ENCODE measurements around the gene DLX1.

DLX1 gene

DNA sequence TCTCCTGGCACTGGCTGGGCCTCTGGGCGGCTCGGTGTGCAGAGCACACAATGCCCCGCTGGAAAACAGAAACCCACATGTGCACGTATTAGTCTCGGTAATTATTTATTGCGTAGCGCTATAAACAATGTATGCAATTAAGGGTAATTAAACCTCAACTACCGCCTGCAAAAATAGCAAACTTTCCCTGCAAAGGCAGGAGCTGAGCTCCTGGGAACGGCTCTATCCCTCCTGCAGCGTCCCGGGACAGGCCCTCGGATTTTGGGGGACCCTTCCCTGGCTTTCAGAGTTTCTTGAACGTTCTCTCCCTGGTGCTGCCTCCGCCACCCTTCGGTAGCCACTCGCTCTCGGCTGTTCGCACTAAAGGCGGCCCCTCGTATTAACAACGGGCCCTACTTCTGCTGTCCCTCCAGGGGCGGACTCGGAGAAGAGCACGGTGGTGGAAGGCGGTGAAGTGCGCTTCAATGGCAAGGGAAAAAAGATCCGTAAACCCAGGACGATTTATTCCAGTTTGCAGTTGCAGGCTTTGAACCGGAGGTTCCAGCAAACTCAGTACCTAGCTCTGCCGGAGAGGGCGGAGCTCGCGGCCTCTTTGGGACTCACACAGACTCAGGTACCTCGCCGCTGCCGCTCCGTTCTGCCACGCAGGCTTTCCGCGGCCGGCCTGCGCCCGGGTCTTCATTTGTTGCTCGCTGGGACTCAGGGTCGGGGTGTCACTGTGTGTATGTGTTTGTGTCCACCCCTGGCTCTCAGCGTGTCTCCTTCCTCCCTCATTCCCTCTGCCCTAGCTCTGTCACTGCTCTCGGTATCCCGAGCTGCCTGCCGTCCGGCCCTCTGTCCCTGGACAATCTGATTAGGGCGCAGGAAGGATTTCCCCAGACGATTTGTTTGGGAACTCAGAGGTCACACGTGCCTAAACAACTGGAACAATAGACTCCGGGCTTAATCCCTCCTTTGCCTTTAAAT lies 1.2 kb downstream of the DLX1 start:
- peak in 1 of 2 donors; percentile 45 for DNase-seq (ENCODE audit: low read depth in 1 of 2, low spot score in 1 of 2)

DNA sequence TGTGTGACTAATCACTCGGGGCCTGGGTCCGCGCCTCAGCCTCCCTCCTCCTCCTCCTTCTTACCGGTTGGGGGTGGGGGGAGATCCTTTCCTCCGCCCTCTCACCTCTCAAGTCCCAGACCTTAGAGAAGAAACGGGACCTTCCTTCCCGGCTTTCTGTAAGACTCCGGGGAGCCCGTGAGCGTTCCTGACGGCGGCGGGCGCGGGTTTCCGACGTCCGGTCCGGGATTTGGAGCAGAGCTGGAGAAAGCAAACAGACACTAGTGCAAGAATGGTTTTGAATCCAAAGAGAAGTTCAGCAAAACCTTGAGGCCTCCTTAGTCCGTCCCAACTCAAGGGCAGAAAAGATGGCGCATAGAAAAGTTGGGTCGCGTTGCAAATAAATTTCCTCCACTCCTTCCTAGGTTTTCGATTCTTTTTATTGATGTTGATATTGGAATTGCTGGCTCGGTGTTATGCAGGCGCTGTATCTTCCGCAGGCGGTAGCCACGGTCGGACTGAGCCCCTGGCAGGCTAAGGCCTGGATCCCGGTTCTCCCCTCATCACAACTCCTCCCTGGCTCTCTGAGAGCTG lies 2.0 kb downstream of the DLX1 start:
- no peak for DNase-seq (ENCODE audit: low read depth in 1 of 2, low spot score in 1 of 2)

DNA sequence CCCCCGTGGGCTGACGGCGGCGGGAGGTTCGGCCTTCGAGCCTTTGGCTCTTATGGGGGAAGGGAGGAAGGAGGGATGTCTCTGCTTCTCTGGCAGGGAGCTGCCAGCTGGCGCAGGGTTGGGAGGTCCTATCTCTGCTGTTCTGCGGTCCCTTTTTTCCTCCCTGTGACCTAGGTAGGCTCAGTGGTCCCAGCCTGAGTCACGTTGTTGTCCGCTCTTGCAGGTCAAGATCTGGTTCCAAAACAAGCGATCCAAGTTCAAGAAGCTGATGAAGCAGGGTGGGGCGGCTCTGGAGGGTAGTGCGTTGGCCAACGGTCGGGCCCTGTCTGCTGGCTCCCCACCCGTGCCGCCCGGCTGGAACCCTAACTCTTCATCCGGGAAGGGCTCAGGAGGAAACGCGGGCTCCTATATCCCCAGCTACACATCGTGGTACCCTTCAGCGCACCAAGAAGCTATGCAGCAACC lies 2.5 kb downstream of the DLX1 start:
- DNase-seq (ENCODE audit: low read depth in 1 of 2, low spot score in 1 of 2): no peak

DNA sequence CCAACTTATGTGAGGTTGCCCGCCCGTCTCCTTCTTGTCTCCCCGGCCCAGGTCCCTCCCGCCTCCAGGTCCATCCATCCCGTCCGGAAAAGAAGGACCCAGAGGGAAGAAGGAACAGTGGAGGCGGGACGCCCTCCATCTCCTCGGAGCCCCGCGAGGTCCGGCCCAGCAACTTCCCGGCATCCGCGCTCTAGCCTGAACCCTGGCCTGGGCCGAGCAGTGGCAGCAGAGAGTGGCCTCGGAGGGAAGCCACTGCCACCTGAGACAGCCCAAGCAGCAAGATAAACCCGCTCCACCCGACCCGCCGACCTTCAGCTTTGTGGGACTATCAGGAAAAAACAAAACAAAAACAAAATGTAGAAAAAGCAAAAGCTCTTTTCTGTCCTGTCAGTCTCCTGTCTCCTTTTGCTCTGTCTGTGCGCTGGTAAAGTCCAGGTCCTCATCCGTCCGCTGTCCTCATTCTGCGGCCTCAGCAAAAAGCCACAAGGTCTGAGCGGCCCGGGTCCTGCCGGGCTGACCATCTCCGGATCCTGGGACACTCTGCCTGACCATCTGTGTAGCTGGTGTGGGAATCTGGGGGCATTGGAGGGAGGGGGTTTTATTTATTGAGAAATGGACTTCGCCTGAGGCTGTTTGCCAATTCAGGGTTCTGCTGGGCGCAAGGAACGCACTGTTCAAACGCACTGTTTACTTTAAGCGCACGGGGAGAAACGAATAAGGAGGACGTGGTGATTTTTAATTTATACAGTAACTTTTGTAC lies 3.1 kb downstream of the DLX1 start:
- DNase-seq (ENCODE audit: low read depth in 1 of 2, low spot score in 1 of 2): no peak

DNA sequence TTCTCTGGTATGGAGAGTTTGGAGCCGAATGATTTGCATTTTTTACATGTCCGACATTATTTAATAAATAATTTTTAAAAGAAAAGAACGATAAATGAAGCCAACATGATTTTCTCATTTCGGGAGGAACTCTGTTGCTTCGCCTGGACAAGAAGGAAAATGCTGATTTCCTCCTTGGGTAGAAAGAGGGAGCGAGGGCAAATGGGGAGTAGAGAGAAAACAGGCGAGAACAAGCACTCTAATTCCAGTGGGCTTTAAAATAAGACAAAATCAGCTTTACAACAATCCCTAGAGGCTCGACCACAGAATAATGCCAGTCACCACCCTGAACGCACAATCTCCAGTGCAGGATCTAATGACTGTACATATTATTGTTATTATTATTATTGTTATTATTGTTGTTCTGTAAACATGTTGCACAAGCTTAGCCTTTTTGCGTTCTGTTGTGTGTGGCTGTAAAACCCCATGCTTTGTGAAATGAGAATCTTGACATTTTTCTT lies 3.7 kb downstream of the DLX1 start:
- no peak for DNase-seq (ENCODE audit: low read depth in 1 of 2, low spot score in 1 of 2)

DNA sequence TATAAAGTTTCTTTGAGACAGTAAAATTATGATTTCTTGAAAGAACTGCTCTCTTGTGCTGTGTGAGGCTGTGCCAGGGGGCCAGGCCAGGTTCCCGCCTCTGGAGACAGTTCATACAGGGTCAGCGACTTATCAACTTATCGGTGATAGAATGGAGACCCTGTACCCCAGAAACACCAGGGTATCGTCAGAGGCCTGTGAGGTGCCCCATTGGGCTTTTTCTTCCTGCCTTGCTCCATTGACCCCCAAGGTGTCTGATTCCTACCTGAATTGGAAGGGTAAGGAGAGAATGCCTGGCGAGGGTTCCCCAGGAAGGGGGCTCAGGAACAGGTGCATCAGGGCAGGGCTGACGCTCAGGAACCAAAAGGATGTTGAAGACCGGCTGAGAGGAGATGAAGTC lies 4.3 kb downstream of the DLX1 start:
- no peak for DNase-seq (ENCODE audit: low read depth in 1 of 2, low spot score in 1 of 2)

DNA sequence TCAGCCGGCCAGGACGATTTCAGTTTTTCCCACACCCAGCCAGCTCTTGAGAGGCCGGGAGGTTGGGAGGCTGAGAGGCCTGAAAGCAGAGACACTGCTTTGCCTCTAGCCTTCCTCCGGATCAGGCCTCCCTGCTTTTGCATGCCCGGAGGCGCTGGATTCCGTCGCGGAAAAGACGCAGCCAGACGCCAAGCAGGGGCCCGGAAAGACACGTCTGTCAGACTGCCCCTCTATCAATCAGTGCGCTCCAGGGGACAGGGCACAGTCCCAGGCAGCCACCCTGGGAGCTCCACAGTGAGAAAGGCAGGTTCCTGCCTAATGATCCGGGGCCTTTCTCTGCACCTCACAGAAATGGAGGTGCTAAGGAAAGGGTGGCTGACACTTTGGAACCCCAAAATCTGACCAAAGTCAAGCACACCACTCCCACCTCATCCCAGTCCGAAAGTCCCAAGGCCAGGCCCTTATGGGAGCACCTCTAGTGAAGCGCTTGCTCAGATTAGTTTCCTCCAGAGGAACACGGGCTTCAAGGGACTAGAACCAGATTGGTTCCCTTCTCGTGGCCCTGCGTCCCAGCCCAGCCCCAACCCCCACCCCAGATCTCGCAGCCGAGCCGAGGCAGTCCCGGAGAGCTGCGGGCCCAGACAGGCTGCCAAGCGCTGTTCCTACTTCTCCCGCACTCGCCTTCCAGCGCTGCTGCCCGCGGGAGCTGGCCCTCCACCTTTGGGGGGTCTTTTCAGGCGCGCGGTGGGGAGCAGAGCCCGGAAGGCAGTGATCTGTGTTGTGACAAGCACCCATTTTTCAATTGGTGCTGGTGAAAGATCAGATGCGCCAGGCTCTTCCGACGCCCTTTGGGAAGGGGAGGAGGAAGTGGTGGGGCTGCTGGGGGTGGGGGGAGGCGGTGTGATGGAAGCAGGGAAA lies 5.0 kb downstream of the DLX1 start:
- DNase-seq (ENCODE audit: low read depth in 1 of 2, low spot score in 1 of 2): no peak

DNA sequence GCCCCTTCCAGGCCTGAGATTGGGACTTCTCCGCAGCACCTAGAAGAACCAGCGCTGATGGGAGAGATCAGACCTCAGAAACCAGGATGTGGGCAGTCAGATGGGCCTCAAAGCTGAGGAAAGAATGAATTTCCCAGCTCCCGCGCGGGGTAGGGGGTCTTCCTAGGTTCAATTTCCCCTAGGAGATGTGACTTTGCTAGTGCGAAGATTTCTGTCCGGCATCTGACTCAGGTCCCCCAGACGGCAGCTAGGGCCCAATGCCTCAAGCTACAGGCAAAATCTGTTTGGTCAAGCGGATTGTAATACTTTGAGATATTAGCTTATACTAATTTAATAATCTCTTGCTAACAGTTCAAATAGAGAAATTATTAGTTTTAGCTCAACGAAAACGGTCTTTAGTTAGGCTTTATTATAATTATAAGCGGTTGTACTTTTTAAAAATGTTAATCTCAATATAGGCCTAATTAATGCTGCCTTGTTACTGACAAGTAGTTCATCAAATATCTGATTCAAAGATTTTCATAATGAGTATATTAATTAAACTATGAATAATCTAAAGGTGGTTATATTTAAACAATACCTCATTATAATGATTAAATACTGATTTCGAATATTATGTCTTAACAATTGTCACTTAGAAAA lies 5.8 kb downstream of the DLX1 start:
- no peak for DNase-seq (ENCODE audit: low read depth in 1 of 2, low spot score in 1 of 2)

DNA sequence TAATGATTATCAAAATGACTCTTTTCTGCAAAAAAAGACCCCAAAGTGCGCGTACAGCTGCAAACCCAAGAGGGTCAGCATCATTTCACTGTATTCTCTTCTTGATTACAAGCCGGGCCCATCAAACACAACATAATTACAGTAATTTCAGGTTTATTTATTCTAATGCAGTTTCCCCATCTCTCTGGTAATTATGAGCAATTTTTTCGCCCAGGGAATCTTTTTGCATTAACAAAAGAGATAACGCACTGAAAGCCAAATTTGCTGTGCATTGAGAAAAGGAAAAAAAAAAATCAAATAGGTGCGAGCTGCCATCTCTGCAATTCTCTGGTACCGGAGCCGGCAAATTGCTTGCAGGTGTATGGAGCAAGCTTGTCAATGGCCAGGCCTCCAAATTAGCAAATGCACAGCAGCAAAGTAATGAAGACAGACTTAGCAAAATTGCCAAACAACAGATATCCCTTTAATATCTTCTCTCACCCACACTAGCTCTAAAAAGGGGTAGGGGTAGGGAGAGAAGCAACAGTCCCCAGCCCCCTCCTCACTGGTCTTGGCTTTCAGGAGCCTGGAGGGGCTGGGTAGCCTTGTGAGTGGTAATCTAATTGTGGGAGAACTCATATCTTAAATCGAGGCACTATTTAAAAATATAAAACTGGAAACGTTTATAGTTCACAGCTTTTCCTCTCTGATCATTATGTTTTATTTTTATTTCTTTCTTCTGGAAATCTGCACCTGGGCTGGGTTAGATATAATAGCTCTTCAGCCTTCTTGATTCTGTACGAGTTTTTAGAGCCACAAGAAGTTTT lies 6.7 kb downstream of the DLX1 start:
- DNase-seq (ENCODE audit: low read depth in 1 of 2, low spot score in 1 of 2): no peak

DNA sequence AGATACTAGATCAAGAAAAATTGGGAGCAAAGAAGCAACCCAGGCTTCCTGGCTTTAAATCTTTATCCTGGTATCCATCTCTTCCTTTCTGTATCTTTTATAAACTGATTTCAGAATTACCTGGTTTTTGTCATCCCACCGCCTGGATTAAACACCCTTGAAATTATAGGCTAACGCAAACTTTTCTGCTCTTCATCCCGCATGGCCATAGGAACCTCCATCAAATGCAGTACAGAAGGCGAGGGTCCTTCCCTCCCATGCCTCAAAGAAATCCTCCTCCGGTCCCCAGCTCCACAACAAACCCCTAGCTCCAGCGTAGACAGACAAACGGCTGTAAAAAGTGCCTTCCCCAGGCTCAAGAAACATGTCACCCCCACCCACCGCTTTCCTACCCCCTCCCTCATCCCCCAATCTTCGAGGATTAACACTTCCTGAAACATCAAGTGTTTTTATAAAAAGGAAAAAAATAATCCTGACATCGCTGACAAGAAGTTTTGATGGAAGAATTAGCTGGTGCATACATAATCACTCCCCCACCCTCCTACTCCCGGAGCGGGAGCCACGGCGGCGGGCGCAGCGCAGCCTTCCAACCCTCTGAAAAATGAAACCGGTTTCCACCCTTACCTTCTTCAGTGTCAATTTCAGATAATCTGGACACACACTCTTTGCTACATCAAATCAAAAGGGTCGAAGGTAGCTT lies 7.6 kb downstream of the DLX1 start:
- DNase-seq (ENCODE audit: low read depth in 1 of 2, low spot score in 1 of 2): no peak

DNA sequence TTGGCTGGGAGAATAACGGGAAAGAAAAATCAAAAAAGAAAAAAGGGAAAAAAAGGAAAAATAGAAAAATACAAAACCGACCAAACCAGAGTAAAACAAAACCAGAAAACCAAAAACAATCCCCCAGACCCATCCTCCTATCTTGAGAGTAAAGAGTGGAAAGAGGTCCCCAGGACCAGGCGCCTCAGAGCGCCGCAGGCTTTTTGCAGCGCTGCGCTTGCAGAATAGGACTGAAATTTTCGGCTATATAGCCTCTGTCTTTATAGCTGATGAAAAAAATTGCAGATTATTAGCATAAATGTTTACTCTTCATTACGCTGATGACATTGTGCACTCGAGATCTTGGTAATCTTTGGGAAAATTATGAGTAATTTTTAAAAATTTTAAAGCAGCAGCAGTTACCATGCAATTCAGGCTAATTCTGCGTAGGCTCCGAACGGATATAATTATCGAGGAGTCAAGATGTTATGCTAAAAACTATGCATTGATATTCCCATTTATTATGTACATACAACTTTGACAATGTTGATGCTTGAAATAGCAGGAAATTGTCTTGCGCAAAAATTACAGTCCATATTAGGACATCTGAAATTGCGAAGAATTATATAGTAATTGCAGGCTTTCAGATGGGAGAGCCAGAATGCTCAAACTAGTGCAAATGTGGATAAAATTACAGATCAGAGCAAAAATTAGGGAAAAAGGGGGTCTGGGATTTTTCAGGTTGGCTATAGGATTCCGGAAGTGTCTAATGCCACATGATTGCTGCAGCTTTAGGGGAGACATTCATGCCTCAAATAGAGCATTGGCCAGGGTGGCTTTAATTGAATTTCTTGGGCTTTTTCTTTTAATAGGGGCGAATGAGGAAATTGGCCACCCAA lies 8.3 kb downstream of the DLX1 start:
- DNase-seq (ENCODE audit: low read depth in 1 of 2, low spot score in 1 of 2): no peak

DNA sequence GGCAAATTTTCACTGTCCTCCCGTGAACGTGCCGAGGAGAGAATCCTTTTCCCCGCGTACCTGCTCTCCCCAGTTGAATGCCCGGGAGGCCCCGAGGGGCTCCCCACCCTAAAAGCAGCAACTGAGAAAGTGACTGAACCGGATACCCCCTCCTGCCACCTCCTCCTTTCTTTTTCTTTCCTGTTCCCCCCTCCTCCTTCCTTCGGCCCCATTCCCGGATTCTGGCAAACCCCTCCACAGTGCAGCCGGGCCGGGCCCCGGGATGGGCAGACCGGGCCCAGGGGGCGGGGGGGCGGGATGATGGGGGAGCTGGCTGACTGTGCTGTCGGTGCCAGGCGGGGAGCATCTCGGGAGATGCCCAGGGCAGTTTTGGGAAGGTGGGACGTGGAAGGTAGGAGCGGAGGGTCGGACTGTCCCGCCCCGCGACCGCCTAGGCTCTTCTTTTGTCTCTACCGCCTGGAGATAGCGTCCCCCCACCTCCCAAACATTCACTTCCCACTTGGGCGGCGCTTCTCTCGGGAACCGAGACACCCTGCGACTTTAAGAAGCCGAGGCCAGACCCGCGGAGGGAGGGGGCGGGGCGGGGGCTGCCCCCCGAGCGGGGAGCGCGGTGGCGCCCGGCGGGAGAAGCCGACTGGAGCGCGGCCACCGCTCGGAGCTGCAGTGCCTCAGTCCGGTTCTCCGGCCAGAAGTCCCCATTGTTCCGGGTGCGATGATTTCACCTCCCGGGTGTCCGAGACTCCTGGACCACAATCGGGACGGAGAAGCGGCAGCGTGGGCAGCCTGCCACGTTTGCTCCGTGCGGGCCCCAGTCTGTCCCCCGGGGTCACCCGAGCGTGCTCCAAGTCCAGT lies 9.2 kb downstream of the DLX1 start:
- no peak for DNase-seq (ENCODE audit: low read depth in 1 of 2, low spot score in 1 of 2)

DNA sequence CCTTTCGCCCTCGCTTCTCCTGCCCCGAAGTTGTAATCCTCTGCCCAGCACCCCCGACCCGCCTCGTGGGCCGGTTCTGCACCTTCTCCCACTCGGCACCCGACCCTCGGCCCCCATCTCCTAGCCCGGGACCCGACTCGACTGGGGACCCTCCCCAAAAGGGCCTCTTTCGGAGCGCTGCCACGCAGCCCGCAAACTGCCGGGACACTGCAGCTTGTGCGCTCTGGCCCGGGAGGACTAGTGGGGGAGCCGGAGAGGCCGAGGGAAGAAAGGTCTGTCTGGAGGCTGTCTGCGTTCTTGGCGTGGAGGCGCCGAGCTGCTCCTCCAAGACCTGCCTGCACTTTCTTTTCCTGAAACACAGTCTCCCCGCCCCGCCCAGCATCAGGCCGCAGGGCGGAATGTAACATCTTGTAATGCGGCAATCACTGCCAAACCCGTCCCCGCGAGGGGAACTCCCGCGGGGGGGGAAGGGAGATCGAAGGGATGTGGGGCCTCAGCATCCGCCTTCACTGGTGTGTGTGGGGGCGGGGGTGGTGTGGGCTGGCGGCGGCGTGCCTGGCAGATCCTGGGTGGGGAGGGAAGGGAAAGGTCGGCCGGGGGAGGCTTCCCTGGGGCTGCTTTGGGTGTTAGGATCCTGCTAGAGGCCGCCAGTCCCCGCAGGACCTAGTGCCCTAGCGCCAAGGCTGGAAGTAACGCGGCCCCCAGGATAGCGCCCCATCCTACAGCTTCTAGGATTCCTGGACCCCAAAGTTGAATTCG lies 10.0 kb downstream of the DLX1 start:
- DNase-seq (ENCODE audit: low read depth in 1 of 2, low spot score in 1 of 2): peak; percentile 46 to 58

DNA sequence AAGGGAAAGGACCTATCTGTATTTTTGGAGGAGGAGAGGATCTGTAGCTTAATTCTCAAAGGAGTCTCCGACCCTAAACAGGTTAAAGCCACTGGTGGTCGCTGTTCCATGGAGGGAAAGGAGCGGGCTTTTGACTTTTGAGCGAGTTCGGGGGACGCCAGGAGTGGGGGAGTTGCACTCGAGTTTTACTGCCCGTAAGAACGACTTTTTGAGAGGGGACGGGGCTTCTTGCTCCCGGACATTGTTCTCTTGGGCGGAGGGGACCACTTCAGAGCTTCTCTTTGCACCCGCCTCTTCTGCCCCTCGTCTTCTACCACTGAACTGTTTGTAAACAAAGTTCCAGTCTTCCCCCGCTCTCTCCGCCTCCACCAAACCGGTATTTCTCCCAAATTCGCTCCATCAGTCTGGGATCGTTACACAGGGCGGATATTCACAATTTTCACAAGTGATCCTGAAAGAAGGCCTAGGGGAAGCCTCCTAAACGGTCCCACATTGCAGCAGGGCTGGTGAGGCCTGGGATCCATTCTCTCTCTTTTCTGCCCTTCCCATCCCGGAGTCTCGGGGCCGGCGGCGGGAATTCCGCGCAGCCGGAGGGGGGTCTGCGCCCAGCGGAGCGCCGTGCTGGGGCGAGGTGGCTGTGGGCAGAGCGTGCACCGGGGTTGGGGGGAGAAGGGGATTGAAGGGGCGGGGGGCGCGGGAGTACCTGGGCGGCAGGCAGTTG lies 10.8 kb downstream of the DLX1 start:
- no peak for DNase-seq (ENCODE audit: low read depth in 1 of 2, low spot score in 1 of 2)

Data from stimulated activated CD4-positive, alpha-beta T cell treated with anti-CD3 and anti-CD28 coated beads, Interleukin-15, amount 100 ng/mL, for 1 hour (primary cell).